ENCODE results near the gene STARD10.

Gene STARD10

GRCh38 chr11:72759468-72759985, 34.3 kb downstream of the STARD10 start:
- DNase-seq: no peak

- no peak for DNase-seq
Measured at GRCh38 chr11:72758690-72759389, 35.0 kb downstream of the STARD10 start.

GRCh38 chr11:72758304-72758689, 35.5 kb downstream of the STARD10 start:
- DNase-seq: no peak

- DNase-seq: no peak
Measured at GRCh38 chr11:72755713-72756285, 38.0 kb downstream of the STARD10 start.

- no peak for DNase-seq
Measured at GRCh38 chr11:72754544-72755155, 39.2 kb downstream of the STARD10 start.

- DNase-seq: no peak
Measured at GRCh38 chr11:72754149-72754543, 39.7 kb downstream of the STARD10 start.

- no peak for DNase-seq
Measured at GRCh38 chr11:72753341-72754148, 40.3 kb downstream of the STARD10 start.

- peak; percentile 78 for DNase-seq
Measured at GRCh38 chr11:72752088-72752914, 41.5 kb downstream of the STARD10 start, which contains the start of gene ARAP1. TSS of gene ARAP1 (minus strand) at chr11:72752408. CDS start at chr11:72727128, 25,280 bp downstream.

- no peak for DNase-seq
Measured at GRCh38 chr11:72751116-72752087, 42.4 kb downstream of the STARD10 start.

- DNase-seq: no peak
Measured at GRCh38 chr11:72750556-72751115, 43.2 kb downstream of the STARD10 start.

GRCh38 chr11:72750086-72750485, 43.8 kb downstream of the STARD10 start:
- DNase-seq: no peak

- no peak for DNase-seq
Measured at GRCh38 chr11:72747289-72747855, 46.5 kb downstream of the STARD10 start.

- no peak for DNase-seq
Measured at GRCh38 chr11:72746821-72747220, 47.0 kb downstream of the STARD10 start.

GRCh38 chr11:72745925-72746550, 47.8 kb downstream of the STARD10 start:
- DNase-seq: no peak

- no peak for DNase-seq
Measured at GRCh38 chr11:72745511-72745910, 48.3 kb downstream of the STARD10 start.

- DNase-seq: no peak
Measured at GRCh38 chr11:72744474-72744873, 49.4 kb downstream of the STARD10 start.

- DNase-seq: no peak
Measured at GRCh38 chr11:72743321-72744221, 50.3 kb downstream of the STARD10 start.

GRCh38 chr11:72742513-72743320, 51.1 kb downstream of the STARD10 start:
- DNase-seq: no peak
